NCI-H2107 (cell line): ENCODE measurements around the gene NISCH.
"Not testable (repeated sequence)": the region's sequence is repeated elsewhere in the genome, so short reads cannot be mapped to it uniquely, and the experiment has no call there.

Source experiments
- DNase-seq: peaks from one replicate; lab custom pipeline; 2025; lab: John Stamatoyannopoulos, UW

NISCH gene

GRCh38 chr3:52515192-52515591, 59.8 kb downstream of the NISCH start:
- no peak for DNase-seq

GRCh38 chr3:52516509-52517195, 61.2 kb downstream of the NISCH start:
- DNase-seq, result no peak

GRCh38 chr3:52517796-52518722, 62.7 kb downstream of the NISCH start:
- DNase-seq, result no peak

- DNase-seq, result no peak
Observed at GRCh38 chr3:52518723-52519444, 63.5 kb downstream of the NISCH start.

- DNase-seq, result no peak
Observed at GRCh38 chr3:52519445-52520140, 64.2 kb downstream of the NISCH start.

- no peak for DNase-seq
Observed at GRCh38 chr3:52520141-52520667, 64.8 kb downstream of the NISCH start.

GRCh38 chr3:52520716-52521487, 65.5 kb downstream of the NISCH start:
- DNase-seq, result no peak

- no peak for DNase-seq
Observed at GRCh38 chr3:52521488-52521824, 66.1 kb downstream of the NISCH start.

GRCh38 chr3:52521881-52522650, 66.7 kb downstream of the NISCH start:
- DNase-seq, result no peak

- no peak for DNase-seq
Observed at GRCh38 chr3:52522651-52523251, 67.3 kb downstream of the NISCH start.

- no peak for DNase-seq
Observed at GRCh38 chr3:52523386-52524257, 68.2 kb downstream of the NISCH start.

- no peak for DNase-seq
Observed at GRCh38 chr3:52524258-52524751, 68.9 kb downstream of the NISCH start.

- no peak for DNase-seq
Observed at GRCh38 chr3:52524752-52525679, 69.6 kb downstream of the NISCH start.

- DNase-seq, result no peak
Observed at GRCh38 chr3:52525680-52526561, 70.5 kb downstream of the NISCH start.

- not testable (repeated sequence) for DNase-seq
Observed at GRCh38 chr3:52526671-52527038, 71.3 kb downstream of the NISCH start.

GRCh38 chr3:52527039-52527731, 71.8 kb downstream of the NISCH start:
- no peak for DNase-seq
